Stimulated activated CD4-positive, alpha-beta T cell treated with anti-CD3 and anti-CD28 coated beads, Interleukin-15, amount 100 ng/mL, for 48 hours (primary cell): ENCODE measurements around the gene USP1.

Source experiments
- DNase-seq, 2 donors: peaks; one replicate each; pipeline ENCODE4 v3.0.0-alpha.2; 2020; ENCODE audit warnings: low read depth in 2 of 2

The USP1 gene

GRCh38 chr1:62487956-62488355, 51.1 kb downstream of the USP1 start:
- DNase-seq, result no peak

DNA sequence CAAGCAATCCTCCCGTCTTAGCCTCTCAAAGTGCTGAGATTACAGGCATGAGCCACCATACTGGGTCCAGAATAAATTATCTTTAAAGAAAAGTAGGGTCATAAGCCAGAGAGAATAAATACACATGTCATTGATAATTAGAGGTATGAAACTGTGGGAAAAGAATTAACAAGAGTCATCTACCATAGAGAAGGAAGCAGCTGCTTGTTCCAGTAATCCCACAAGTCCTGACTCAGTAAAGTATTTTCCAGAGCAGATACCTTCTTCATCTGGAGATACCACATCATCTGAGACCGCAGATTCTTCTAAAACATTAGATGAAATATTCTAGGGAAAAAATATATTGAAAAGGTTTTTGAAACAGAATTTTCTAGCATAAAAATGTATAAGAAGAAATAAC, 55.7 kb downstream of the USP1 start:
- no peak for DNase-seq

DNA sequence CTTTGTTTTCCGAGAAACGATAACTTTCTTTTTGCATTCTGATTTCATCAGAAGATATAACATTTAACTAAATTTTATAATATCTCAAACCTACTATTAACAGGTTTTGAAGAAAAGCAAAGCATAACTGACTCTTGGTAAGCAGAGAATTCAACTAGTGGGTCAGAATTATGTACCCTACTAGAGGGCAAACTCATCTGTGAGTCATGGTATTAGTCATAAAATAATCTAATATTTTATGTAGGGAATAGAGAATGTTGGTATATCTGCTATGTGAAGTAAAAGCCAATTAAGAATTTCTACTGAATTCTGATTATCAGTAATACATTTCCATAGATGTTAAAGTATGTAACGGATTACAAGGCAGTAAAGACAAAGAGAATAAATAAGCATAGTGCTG, 56.8 kb downstream of the USP1 start:
- DNase-seq, result no peak

DNA sequence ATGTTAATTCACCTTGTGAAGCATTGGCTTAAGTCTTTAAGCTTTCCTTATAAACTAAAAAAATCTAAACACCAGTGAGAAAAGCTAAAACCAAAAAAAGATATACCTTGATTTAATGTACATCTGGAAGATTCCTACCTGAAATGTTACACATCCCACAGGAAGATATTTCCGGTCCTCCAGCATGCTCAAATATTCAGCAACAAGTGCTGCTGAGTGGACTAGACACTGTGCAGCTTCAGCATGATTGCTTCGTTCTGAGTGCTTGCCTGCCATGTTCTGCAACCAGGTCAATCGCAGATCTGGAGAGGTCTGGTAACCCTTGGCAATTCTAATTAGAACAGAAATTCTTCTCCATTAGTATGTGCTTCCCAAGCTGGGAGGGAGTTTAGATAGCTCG, 57.3 kb downstream of the USP1 start:
- no peak for DNase-seq

DNA sequence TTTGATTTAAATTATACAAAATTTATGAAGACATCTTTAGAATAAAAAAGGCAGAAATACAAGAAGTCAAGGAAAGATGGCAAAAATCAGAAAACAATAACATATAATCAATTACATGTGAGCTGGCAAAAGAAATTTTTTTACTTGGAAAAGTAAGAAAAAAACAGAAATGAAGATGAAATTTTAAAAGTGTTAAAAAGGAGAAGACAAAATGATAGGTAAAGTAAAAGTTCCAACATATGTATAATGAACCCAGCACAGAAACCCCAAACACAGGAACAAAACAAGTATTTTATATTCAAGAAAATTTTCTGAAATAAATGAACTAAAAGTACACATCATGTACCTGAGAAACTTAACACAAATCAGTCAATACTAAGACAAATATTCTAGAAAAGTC, 63.4 kb downstream of the USP1 start:
- DNase-seq, result no peak
